NT2/D1 (cell line): Measurements from ENCODE around the gene GNMT.

Source experiments
- DNase-seq: peaks from one replicate; pipeline ENCODE4 v3.0.0-alpha.2; 2011; ENCODE audit warnings: low read depth, low spot score
- H3K27me3 ChIP-seq: 2 replicates; pipeline ENCODE4 v1.6.0; 2011; ENCODE audit warnings: mild to moderate bottlenecking; ENCODE audit not compliant: insufficient read length, insufficient read depth
- H3K36me3 ChIP-seq: 2 replicates; pipeline ENCODE4 v1.6.1; 2011; ENCODE audit warnings: mild to moderate bottlenecking, low read length, mixed read lengths; ENCODE audit not compliant: insufficient read depth, insufficient read length
- H3K4me1 ChIP-seq: 2 replicates; pipeline ENCODE4 v1.5.1; 2011; ENCODE audit not compliant: insufficient read depth, insufficient read length
- H3K4me3 ChIP-seq: 2 replicates; pipeline ENCODE4 v1.5.1; 2011; ENCODE audit warnings: low read depth; ENCODE audit not compliant: insufficient read length
- H3K9ac ChIP-seq: 2 replicates; pipeline ENCODE4 v1.6.0; 2011; ENCODE audit warnings: low read depth; ENCODE audit not compliant: insufficient read length
- H3K9me3 ChIP-seq: 2 replicates; pipeline ENCODE4 v1.5.1; 2011; ENCODE audit warnings: mild to moderate bottlenecking, low read length; ENCODE audit not compliant: insufficient read depth
- SUZ12 ChIP-seq: IDR thresholded peaks from 2 replicates; pipeline ENCODE4 v1.6.1; 2011; ENCODE audit not compliant: insufficient read length, insufficient read depth; ENCODE audit errors: extremely low read depth
- YY1 ChIP-seq: IDR thresholded peaks from 2 replicates; pipeline ENCODE4 v1.6.1; 2011; ENCODE audit not compliant: insufficient read length, insufficient read depth
- ZNF274 ChIP-seq: IDR thresholded peaks from 2 replicates; pipeline ENCODE4 v1.6.1; 2011; ENCODE audit warnings: mild to moderate bottlenecking, low read depth, low read length

The GNMT gene

GRCh38 chr6:42969934-42970333 is 9.4 kb downstream of the GNMT start:
- Histone ChIP-seq H3K4me3 (no peak overlapping the region), H3K27me3 (no peaks in the 10 kb centered on the region), H3K9me3 (no peaks in the 10 kb centered on the region), H3K36me3 (peaks cover 61% of the 10 kb centered on the region), H3K4me1 (peaks cover 5% of the 10 kb centered on the region), H3K9ac (no peak overlapping the region)
- no peak for TF ChIP-seq ZNF274
- no peak for TF ChIP-seq SUZ12
- TF ChIP-seq YY1: no peak
- no peak for DNase-seq

- Histone ChIP-seq H3K9me3 (no peaks in the 10 kb centered on the region), H3K9ac (no peak overlapping the region), H3K4me1 (peaks cover 5% of the 10 kb centered on the region), H3K4me3 (no peak overlapping the region), H3K36me3 (peaks cover 55% of the 10 kb centered on the region), H3K27me3 (no peaks in the 10 kb centered on the region)
- TF ChIP-seq ZNF274: no peak
- TF ChIP-seq SUZ12: no peak
- no peak for TF ChIP-seq YY1
- no peak for DNase-seq
These were observed 10.5 kb downstream of the GNMT start for GRCh38 chr6:42970871-42971612.

GRCh38 chr6:42971746-42972327 is 11.3 kb downstream of the GNMT start:
- Histone ChIP-seq H3K4me1 (peaks cover 5% of the 10 kb centered on the region), H3K27me3 (no peaks in the 10 kb centered on the region), H3K4me3 (no peak overlapping the region), H3K9ac (no peak overlapping the region), H3K36me3 (peaks cover 49% of the 10 kb centered on the region), H3K9me3 (no peaks in the 10 kb centered on the region)
- no peak for TF ChIP-seq SUZ12
- no peak for TF ChIP-seq ZNF274
- no peak for TF ChIP-seq YY1
- DNase-seq: no peak

- no peak for DNase-seq
- Histone ChIP-seq H3K4me1 (peaks cover 2% of the 10 kb centered on the region), H3K27me3 (no peaks in the 10 kb centered on the region), H3K4me3 (no peak overlapping the region), H3K9ac (no peak overlapping the region), H3K9me3 (no peaks in the 10 kb centered on the region), H3K36me3 (peaks cover 33% of the 10 kb centered on the region)
- TF ChIP-seq SUZ12: no peak
- no peak for TF ChIP-seq ZNF274
- no peak for TF ChIP-seq YY1
These were observed 13.4 kb downstream of the GNMT start for GRCh38 chr6:42973926-42974325.

- H3K36me3 ChIP-seq: peaks cover 22% of the 10 kb centered on the region
- no peaks in the 10 kb centered on the region for H3K27me3 ChIP-seq
- no peak overlapping the region for H3K9ac ChIP-seq
- H3K4me3 ChIP-seq: no peak overlapping the region
- no peaks in the 10 kb centered on the region for H3K9me3 ChIP-seq
- TF ChIP-seq ZNF274: no peak
- TF ChIP-seq SUZ12: no peak
- no peak for TF ChIP-seq YY1
- no peak for DNase-seq
- no peaks in the 10 kb centered on the region for H3K4me1 ChIP-seq
These were observed 14.5 kb downstream of the GNMT start for GRCh38 chr6:42974919-42975505.

GRCh38 chr6:42978487-42978838 is 17.9 kb downstream of the GNMT start:
- H3K9me3 ChIP-seq: no peaks in the 10 kb centered on the region
- H3K36me3 ChIP-seq: peaks cover 15% of the 10 kb centered on the region
- DNase-seq: no peak
- H3K27me3 ChIP-seq: no peaks in the 10 kb centered on the region
- TF ChIP-seq YY1 (no peak), ZNF274 (no peak), SUZ12 (no peak)
- peak overlapping the region; percentile 91 for H3K9ac ChIP-seq
- H3K4me1 ChIP-seq: no peaks in the 10 kb centered on the region
- peak overlapping the region; percentile 67 for H3K4me3 ChIP-seq

GRCh38 chr6:42978839-42979522 is 18.4 kb downstream of the GNMT start, which contains the start of gene PEX6:
Gene PEX6 (minus strand): TSS chr6:42979181. CDS start chr6:42979150, 31 bp downstream.
- Histone ChIP-seq H3K27me3 (no peaks in the 10 kb centered on the region), H3K4me1 (peaks cover 2% of the 10 kb centered on the region), H3K9ac (peak within 1 kb of the TSS; percentile 91), H3K36me3 (peaks cover 10% of the 10 kb centered on the region), H3K9me3 (no peaks in the 10 kb centered on the region), H3K4me3 (peak within 1 kb of the TSS; percentile 67)
- peak; percentile 76 for DNase-seq
- no peak for TF ChIP-seq ZNF274
- no peak for TF ChIP-seq YY1
- TF ChIP-seq SUZ12: no peak
